Suppressor macrophage (primary cell): ENCODE results near the gene RAB11FIP4.

ENCODE experiments used
- DNase-seq, 4 experiments: peaks; one replicate each; pipeline ENCODE4 v3.0.0-alpha.2; 2020 to 2022

RAB11FIP4 gene

DNA sequence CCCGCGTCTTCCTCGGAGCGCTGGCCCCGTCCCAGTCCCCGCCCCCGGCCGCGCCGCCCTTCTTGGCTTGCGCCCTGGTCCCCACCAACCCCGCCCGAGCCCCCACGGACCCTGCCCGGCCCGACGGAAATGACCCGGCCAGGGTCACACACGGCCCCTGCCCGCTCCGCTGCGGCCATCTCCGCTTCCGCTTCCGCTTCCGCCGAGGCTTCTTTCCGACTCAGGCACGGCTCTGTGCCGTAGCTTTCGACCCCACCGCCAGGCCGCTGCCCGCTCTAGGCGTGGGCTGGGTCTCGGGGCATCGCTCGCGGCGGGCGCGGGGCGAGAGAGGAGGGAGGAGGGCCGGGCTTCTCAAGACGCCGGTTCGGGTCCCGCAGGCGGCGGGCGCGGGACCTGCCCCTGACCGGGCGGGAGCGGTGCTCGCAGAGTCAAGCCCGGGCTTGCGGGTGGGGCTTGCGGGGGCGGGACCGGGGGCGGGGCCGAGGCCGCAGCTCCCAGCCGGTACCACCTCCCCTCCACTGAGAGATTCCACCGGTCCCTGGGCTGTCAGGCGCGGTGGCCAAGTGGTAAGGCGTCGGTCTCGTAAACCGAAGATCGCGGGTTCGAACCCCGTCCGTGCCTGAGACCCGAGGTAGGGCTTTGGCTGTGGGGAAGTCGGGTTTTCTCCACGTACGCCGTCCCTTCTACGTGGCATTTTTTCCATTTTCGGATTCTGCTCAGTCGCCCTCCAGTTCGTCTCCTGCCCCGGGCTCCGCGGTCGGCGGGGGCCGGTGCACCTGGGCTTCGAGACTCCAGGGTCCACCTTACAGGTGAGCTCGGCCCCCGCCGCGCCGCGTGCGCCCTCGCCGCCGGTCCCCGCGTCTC is 158.3 kb downstream of the RAB11FIP4 start:
- peak; percentile 92 to 97 (median 95) for DNase-seq

- DNase-seq = no peak
Measured at GRCh38 chr17:31550389-31551056, 159.0 kb downstream of the RAB11FIP4 start.

DNA sequence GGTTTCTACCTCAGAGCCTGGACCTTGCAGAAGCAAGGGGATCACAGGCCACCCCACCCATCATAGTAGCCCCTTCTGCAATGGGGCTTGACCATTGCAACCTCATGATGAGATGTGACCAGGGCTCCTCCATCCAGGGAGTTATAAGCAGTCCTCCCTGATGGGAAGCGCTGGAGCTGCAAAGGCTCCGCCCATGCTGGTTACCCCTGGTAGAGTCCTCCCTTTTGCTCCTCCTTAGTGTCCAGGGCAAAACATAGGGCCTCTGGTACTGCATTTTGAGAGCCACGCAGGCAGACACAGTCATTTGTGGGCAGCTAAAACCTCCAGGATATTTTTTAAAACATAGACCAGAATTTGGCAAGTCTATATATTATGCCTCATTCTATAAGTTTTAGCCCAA is 161.1 kb downstream of the RAB11FIP4 start:
- DNase-seq = no peak

DNA sequence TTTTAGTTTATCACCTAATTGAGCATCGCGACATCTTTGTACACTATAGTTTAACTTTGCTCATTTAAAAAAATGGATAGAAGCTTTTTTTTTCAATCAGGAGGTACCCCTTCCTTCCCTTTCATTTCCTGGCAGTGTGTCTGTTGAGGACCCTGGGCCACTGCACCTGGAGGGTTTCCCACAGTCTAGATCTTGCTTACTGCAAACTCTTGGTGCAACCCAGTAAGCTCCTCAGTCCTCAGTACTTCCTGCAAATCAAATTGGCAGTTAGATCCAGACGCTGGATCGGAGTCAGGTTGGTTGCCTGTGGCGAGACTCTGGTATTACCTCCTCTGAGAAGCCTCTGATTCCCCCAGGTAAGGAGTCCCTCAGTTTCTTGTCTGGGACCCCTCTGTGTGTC is 162.0 kb downstream of the RAB11FIP4 start:
- no peak for DNase-seq

DNA sequence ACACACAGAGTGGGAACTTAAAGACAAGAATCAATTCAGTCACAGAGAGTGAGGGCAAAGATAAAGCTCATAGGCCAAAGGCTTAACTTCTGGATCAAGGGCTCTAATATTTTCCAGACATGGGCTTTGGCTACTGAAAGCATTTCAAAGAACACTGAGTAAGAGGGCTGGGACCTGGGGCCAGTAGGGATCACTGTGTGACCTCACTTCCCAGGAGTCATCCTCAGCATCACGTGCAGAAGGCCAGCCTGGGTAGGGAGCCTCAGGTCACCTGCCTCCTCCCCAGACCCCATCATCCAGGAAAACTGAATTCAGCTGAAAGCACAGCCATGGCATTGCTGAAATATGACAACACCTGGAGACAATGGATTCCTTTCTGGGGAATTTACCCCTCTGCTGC is 163.5 kb downstream of the RAB11FIP4 start:
- DNase-seq = no peak

- no peak for DNase-seq
Measured at GRCh38 chr17:31556969-31557645, 165.6 kb downstream of the RAB11FIP4 start.

DNA sequence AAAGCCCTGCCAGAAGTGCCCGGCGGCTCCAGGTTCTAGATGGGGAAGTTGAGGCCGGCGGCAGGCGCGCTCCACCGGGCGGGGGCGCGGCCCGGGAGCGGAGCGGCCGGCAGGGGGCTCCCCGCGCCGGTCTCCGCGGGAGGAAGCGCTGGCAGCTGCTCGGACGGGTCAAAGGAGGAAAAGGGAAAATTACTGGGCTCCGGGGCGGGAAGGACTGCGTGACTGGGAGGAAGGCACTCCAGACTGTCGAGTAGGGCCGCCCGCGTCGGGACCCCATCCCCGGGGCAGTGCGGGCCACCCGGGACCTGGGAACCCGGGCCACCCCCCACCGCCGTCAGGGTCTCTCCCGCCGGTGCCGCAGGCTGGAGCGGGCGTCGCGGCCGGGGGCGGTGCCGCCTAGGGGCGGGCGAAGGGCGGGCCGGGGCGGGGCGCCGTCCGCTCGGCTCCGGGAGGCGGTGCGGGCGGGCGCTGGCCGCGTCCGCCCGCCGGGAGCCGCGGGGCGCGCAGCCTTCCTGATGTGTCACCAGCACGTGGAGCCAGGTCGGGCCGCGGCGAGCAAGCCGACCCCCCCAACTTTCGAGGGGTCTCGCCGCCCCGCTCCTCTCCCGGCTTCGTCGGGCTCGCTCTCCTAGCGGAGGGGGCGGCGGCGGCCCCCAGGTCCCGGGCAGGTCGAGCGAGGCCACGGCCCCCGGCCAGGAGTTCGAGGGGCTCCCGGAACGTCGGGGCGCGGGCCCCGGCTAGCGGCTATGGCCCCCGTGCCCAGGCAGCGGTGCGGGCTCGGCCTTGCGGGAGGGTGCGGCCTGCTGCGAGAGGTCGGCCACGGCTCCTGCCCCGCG is 167.5 kb downstream of the RAB11FIP4 start:
- DNase-seq = peak; percentile 85 to 95 (median 91)

DNA sequence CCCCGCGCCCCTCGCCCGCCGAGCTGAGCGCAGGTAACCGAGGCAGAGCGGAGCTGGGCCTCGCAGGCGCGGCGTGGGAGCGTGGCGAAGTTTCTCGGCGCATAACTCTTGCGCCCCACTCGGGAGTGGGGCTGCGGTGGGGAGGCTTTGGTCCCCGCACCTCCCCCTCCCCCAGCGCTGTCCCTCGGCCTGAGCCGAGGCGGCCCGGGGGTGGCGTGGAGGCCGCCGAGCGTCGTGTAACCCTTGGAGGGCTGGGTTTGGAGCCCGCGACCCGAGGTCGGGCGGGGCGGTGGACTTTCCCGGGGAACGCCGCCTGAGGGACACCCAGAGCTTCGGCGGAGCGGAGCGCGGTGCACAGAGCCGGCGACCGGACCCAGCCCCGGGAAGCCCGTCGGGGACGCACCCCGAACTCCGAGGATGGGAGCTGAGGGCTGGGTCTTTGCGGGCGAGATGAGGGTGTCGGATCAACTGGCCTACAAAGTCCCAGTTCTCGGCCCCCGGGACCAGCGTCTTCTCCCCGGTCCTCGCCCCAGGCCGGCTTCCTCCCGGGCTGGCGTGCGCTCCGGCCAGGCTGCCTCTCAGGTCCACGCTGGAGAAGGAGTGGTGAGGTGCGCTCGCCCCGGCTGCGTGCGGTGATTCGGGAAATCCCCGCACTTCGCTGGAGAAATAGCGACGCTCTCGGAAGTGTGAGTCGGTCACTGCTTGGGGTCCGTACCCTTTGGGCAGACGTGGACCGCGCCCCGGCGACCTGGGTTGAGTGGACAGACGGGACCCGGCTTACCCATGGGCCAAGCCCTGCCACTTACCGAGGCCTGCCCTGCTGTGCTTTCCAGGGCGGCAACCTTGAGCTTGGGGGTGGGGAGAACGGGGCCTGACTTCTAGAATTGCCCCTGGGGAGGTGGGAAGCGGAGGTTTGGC is 168.4 kb downstream of the RAB11FIP4 start:
- DNase-seq = peak in 3 of 4 experiments; percentile 30 to 64 (median 54)

DNA sequence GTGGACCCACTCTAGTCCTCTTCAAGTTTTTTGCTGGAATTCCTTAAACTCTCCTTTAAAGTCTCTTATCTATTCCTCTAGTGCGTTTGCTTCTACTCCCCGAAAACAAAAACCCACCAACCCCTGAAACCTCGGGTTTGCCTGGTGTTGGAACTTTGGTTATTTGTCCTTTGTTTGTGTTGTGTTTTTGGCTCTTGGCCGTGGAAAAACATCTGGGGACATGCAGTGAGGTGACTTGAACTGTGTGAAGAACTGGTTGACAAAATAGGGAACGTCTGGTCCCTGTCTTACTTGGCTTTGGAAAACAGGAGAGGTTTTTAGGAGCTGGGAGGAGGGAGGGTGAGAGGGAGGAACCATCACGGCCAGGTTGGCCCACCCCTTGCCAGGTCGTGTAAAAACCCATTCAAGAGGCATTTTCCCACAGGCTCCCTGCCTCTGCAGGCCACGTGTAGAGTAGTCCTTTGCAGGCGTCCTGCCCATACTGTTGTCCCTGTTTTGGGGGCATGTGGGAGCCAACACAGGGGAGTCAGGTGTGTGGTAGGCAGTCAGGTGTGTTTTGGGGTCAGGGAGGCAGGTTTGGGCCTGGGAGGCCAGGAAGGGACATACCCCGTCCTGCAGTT is 169.3 kb downstream of the RAB11FIP4 start:
- DNase-seq = no peak

- DNase-seq = peak; percentile 66 to 84 (median 78)
Measured at GRCh38 chr17:31561469-31562375, 170.2 kb downstream of the RAB11FIP4 start.

DNA sequence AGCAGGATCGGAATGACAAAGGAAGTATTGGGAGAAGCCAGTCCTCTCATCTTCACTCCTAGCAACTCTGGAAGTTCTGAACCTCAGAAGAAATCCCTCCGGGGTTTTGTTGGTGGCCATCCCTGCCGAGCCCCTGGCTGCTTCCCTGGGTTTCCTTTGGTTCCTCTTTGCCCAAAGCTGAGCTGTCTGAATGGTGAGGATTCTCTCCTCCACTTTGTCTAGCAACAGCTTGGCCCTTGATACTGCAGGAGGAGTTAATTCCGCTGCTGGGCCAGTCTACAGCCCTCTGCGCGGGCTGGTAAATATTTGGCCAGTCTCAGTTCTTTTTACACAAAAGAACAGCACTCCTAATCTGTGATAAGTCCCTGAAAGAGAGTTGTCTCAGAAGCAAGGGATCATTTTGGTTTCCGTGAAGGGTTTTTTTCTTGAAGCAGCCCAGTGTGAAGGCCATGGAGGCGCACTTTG is 170.9 kb downstream of the RAB11FIP4 start:
- peak in 1 of 4 experiments; percentile 47 for DNase-seq

DNA sequence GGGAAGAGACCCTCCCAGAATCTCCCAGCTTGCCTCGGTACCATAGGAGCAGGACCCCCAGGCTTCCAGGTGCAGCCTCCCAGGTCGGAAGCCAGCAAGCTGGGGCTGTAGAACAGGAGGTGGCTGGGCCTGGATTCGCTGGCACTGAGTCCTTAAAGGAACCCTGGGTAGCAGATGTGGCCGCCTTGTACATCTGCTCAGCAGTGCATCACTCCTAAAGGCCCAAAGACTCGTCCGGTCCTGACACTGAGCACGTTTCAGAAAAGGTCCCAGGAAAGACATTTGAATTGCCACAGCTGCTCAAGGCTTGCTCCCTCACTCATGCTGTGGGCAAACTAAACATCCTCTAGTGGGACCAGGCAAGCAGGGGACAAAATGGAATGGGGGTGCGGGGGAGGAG is 172.8 kb downstream of the RAB11FIP4 start:
- no peak for DNase-seq

- peak; percentile 28 to 76 (median 67) for DNase-seq
Measured at GRCh38 chr17:31564883-31565301, 173.4 kb downstream of the RAB11FIP4 start.

- DNase-seq = no peak
Measured at GRCh38 chr17:31565652-31566051, 174.2 kb downstream of the RAB11FIP4 start.

GRCh38 chr17:31566247-31566991 is 174.9 kb downstream of the RAB11FIP4 start:
- DNase-seq = no peak

DNA sequence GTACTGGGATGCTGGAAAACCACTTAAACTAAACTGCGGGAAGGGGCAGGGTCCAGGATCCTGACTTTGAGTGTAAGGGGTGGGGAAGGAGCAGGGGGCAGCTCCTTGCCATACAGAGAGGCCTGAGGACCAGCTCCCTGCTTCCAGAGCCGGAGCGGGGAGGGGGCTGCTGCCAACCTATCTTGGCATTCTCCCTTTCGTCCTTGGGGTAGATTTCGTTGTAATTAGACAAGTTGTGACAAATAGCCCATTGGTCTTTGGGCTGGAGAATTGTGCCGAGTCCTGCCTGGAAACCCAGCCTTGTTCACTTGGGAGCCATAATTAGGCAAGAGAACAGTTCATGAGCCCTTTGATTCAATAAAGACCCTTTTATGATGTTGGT is 175.5 kb downstream of the RAB11FIP4 start:
- no peak for DNase-seq

GRCh38 chr17:31568121-31568520 is 176.6 kb downstream of the RAB11FIP4 start:
- DNase-seq = peak in 2 of 4 experiments; percentile 27 to 35

- DNase-seq = peak; percentile 74 to 88 (median 86)
Measured at GRCh38 chr17:31568539-31568938, 177.1 kb downstream of the RAB11FIP4 start.

GRCh38 chr17:31570231-31570630 is 178.8 kb downstream of the RAB11FIP4 start:
- no peak for DNase-seq
